HT-29 (cell line): ENCODE measurements around the gene ST13. TPM values are rescaled to one million over a fixed set of nuclear protein-coding genes. Genes with fewer than 3 reads are reported as not detected.
"Not testable (repeated sequence)": the region's sequence is repeated elsewhere in the genome, so short reads cannot be mapped to it uniquely, and the experiment has no call there.

ENCODE experiments used
- DNase-seq: peaks from one replicate; pipeline ENCODE4 v3.0.0-alpha.2; 2015; ENCODE audit warnings: low spot score
- total RNA-seq: library from RNA; depleted of rRNA; stranded (reverse); fragments of >200 nt; shearing (Covaris generic); gene quantifications from 2 replicates; pipeline ENCODE4 v1.2.3, GENCODE V29; 2014; rRNA removed

Gene ST13
- 67.2 and 92.5 TPM in 2 replicates for total RNA-seq

- peak; percentile 90 for DNase-seq
Measured at GRCh38 chr22:40856513-40857308, at the start of gene ST13, which contains the start of gene XPNPEP3. Gene ST13, minus strand, starts transcription at chr22:40856639. Its CDS starts 99 bp downstream, at chr22:40856540. Gene XPNPEP3, plus strand, starts transcription at chr22:40857148. Its CDS starts 34 bp downstream, at chr22:40857182.

- no peak for DNase-seq
Measured at GRCh38 chr22:40904101-40904500, 47.7 kb upstream of the ST13 start.

GRCh38 chr22:40898850-40899357, 42.5 kb upstream of the ST13 start:
- DNase-seq, result peak; percentile 44

- DNase-seq, result no peak
Measured at GRCh38 chr22:40894417-40894816, 38.0 kb upstream of the ST13 start.

- DNase-seq, result no peak
Measured at GRCh38 chr22:40890881-40891280, 34.4 kb upstream of the ST13 start.

GRCh38 chr22:40889116-40889515, 32.7 kb upstream of the ST13 start:
- no peak for DNase-seq

- DNase-seq, result no peak
Measured at GRCh38 chr22:40878922-40879321, 22.5 kb upstream of the ST13 start.

GRCh38 chr22:40877488-40877887, 21.0 kb upstream of the ST13 start:
- no peak for DNase-seq

GRCh38 chr22:40876907-40877306, 20.5 kb upstream of the ST13 start:
- DNase-seq, result no peak

- DNase-seq, result no peak
Measured at GRCh38 chr22:40875111-40875510, 18.7 kb upstream of the ST13 start.

GRCh38 chr22:40874016-40874415, 17.6 kb upstream of the ST13 start:
- no peak for DNase-seq

GRCh38 chr22:40868379-40868778, 11.9 kb upstream of the ST13 start:
- DNase-seq, result not testable (repeated sequence)

GRCh38 chr22:40867109-40867508, 10.7 kb upstream of the ST13 start:
- no peak for DNase-seq

GRCh38 chr22:40862537-40862936, 6.1 kb upstream of the ST13 start:
- no peak for DNase-seq

GRCh38 chr22:40862013-40862412, 5.6 kb upstream of the ST13 start, which contains the start of gene DNAJB7:
Gene DNAJB7, minus strand, starts transcription at chr22:40862113. Its CDS starts 119 bp downstream, at chr22:40861994.
- no peak for DNase-seq

- DNase-seq, result no peak
Measured at GRCh38 chr22:40857309-40857855, 943 bp upstream of the ST13 start.

- peak; percentile 28 for DNase-seq
Measured at GRCh38 chr22:40855979-40856512, 393 bp downstream of the ST13 start.

- DNase-seq, result no peak
Measured at GRCh38 chr22:40855071-40855978, 1.1 kb downstream of the ST13 start.

- DNase-seq, result no peak
Measured at GRCh38 chr22:40853961-40854360, 2.5 kb downstream of the ST13 start.

GRCh38 chr22:40853333-40853732, 3.1 kb downstream of the ST13 start:
- no peak for DNase-seq

- DNase-seq, result not testable (repeated sequence)
Measured at GRCh38 chr22:40845816-40846215, 10.6 kb downstream of the ST13 start.
